Mesendoderm (in vitro differentiated cells): ENCODE results near the gene GALNTL6.

ENCODE experiments used
- DNase-seq: peaks from one replicate; pipeline ENCODE4 v3.0.0; 2013
- H2AK5ac ChIP-seq: 2 replicates; pipeline ENCODE4 v1.6.1; 2013; ENCODE audit warnings: low read length, inconsistent platforms
- H2BK120ac ChIP-seq: 2 replicates; pipeline ENCODE4 v1.6.1; 2013; ENCODE audit warnings: low read depth, mild to moderate bottlenecking, low read length, moderate library complexity, mixed read lengths
- H2BK15ac ChIP-seq: replicated peaks from 2 replicates; pipeline ENCODE4 v1.6.1; 2013; ENCODE audit warnings: low read depth, mild to moderate bottlenecking, moderate library complexity
- H2BK5ac ChIP-seq: 2 replicates; pipeline ENCODE4 v1.6.1; 2013; ENCODE audit warnings: low read length, inconsistent platforms
- H3K18ac ChIP-seq: 2 replicates; pipeline ENCODE4 v1.6.1; 2013; ENCODE audit warnings: mild to moderate bottlenecking, low read length, mixed read lengths
- H3K23ac ChIP-seq: one replicate; pipeline ENCODE4 v1.6.1; 2013; ENCODE audit warnings: low read length
- H3K27ac ChIP-seq: 2 replicates; pipeline ENCODE4 v1.5.1; 2013; ENCODE audit warnings: low read depth, mild to moderate bottlenecking, inconsistent platforms, low read length, moderate library complexity
- H3K27me3 ChIP-seq: 2 replicates; pipeline ENCODE4 v1.6.1; 2013; ENCODE audit warnings: low read length, control low read depth, mild to moderate bottlenecking, inconsistent platforms; ENCODE audit not compliant: insufficient read depth, poor library complexity
- H3K36me3 ChIP-seq: 2 replicates; pipeline ENCODE4 v1.6.1; 2013; ENCODE audit warnings: low read length, inconsistent platforms; ENCODE audit not compliant: control insufficient read depth, insufficient read depth
- H3K4ac ChIP-seq: one replicate; pipeline ENCODE4 v1.6.1; 2013; ENCODE audit warnings: low read depth, mild to moderate bottlenecking, low read length, moderate library complexity
- H3K4me1 ChIP-seq: 2 replicates; pipeline ENCODE4 v1.6.1; 2013; ENCODE audit warnings: low read depth, low read length, inconsistent platforms; ENCODE audit not compliant: control insufficient read depth
- H3K4me2 ChIP-seq: 2 replicates; pipeline ENCODE4 v1.6.1; 2013; ENCODE audit warnings: low read length
- H3K4me3 ChIP-seq: 2 replicates; pipeline ENCODE4 v1.5.1; 2013; ENCODE audit warnings: mild to moderate bottlenecking, low read length
- H3K56ac ChIP-seq: one replicate; pipeline ENCODE4 v1.6.1; 2013; ENCODE audit warnings: low read length
- H3K79me1 ChIP-seq: 2 replicates; pipeline ENCODE4 v1.6.1; 2013; ENCODE audit warnings: low read length, inconsistent platforms
- H3K79me2 ChIP-seq: 2 replicates; pipeline ENCODE4 v1.6.1; 2013; ENCODE audit warnings: mild to moderate bottlenecking, low read length; ENCODE audit not compliant: control insufficient read depth, insufficient read depth
- H3K9ac ChIP-seq: 2 replicates; pipeline ENCODE4 v1.6.1; 2013; ENCODE audit warnings: low read length, inconsistent platforms
- H4K5ac ChIP-seq: one replicate; pipeline ENCODE4 v1.6.1; 2013; ENCODE audit warnings: low read length
- H4K8ac ChIP-seq: one replicate; pipeline ENCODE4 v1.6.1; 2013; ENCODE audit warnings: low read depth, mild to moderate bottlenecking, control low read depth, low read length, moderate library complexity
- WGBS: extraction: QIAGEN DNeasy Blood & Tissue Kit; methylation state at CpG from one replicate; pipeline ENCODE4 v1.1.7; 2013; ENCODE audit warnings: low lambda C conversion rate, missing lambda C conversion rate; ENCODE audit not compliant: insufficient coverage; ENCODE audit errors: extremely low coverage; 5-methylcytosine and 5-hydroxymethylcytosine counted together

The GALNTL6 gene

DNA sequence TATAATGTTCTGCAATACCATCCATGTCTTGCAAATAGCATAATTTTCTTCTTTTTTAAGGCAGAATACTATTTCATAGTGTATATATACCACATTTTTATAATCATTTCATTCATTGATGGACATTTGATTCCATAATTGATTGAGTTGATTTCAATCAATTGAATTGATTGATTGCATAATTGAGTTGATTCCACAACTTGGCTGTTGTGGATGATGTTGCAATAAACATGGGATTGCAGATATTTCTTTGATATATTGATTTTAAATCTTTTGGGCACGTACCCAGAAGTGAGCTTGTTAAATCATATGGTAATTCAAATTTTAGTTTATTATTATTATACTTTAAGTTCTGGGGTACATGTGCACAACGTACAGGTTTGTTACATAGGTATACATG, 232.8 kb downstream of the GALNTL6 start:
- Histone ChIP-seq H3K79me2 (no peaks in the 10 kb centered on the region), H3K4me3 (no peak overlapping the region), H2AK5ac (no peak overlapping the region), H3K56ac (no peak overlapping the region), H3K9ac (no peak overlapping the region), H3K27me3 (no peaks in the 10 kb centered on the region), H3K23ac (no peak overlapping the region), H3K18ac (no peak overlapping the region), H2BK5ac (no peak overlapping the region), H3K36me3 (no peaks in the 10 kb centered on the region), H2BK120ac (no peak overlapping the region), H3K79me1 (no peaks in the 10 kb centered on the region), H3K27ac (no peak overlapping the region), H3K4me1 (no peaks in the 10 kb centered on the region), H2BK15ac (no peak overlapping the region), H4K5ac (no peak overlapping the region), H3K4me2 (no peak overlapping the region), H3K4ac (no peak overlapping the region), H4K8ac (no peak overlapping the region)
- no peak for DNase-seq
- WGBS: no CpG with 5 or more reads among the region's 2 CpGs

DNA sequence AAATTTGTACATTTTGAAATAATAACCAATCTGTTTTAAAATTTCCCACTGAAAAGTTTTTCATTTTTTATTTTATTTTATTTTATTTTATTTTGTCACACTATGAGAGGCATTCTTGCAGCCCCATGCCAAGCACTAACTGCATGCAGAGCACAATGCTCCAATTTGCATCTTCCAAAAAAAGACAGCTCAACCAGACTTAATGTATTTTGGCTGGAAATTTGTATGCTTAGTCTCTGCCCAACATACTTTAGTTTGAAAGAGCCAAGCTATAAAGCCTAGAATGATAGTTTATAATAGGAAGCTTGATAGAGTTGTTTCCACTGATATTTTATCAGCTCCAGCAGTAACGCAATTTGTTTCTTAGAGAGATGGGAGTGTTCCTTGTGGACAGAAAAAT, 235.5 kb downstream of the GALNTL6 start:
- Histone ChIP-seq H3K9ac (no peak overlapping the region), H3K27ac (no peak overlapping the region), H3K36me3 (no peaks in the 10 kb centered on the region), H3K4me1 (no peaks in the 10 kb centered on the region), H4K5ac (no peak overlapping the region), H2BK120ac (no peak overlapping the region), H3K27me3 (no peaks in the 10 kb centered on the region), H3K79me1 (no peaks in the 10 kb centered on the region), H2BK5ac (no peak overlapping the region), H4K8ac (no peak overlapping the region), H3K18ac (no peak overlapping the region), H3K56ac (no peak overlapping the region), H3K4ac (no peak overlapping the region), H3K79me2 (no peaks in the 10 kb centered on the region), H2AK5ac (no peak overlapping the region), H3K4me2 (no peak overlapping the region), H3K23ac (no peak overlapping the region), H2BK15ac (no peak overlapping the region), H3K4me3 (no peak overlapping the region)
- DNase-seq: no peak
- no CpG with 5 or more reads among the region's 1 CpG for WGBS

- Histone ChIP-seq H3K18ac (no peak overlapping the region), H3K79me2 (no peaks in the 10 kb centered on the region), H3K4ac (no peak overlapping the region), H3K56ac (no peak overlapping the region), H3K4me3 (no peak overlapping the region), H2BK5ac (no peak overlapping the region), H3K4me1 (no peaks in the 10 kb centered on the region), H2BK15ac (no peak overlapping the region), H4K8ac (no peak overlapping the region), H3K79me1 (no peaks in the 10 kb centered on the region), H3K4me2 (no peak overlapping the region), H3K23ac (no peak overlapping the region), H2AK5ac (no peak overlapping the region), H3K27ac (no peak overlapping the region), H4K5ac (no peak overlapping the region), H3K9ac (no peak overlapping the region), H3K27me3 (no peaks in the 10 kb centered on the region), H2BK120ac (no peak overlapping the region), H3K36me3 (no peaks in the 10 kb centered on the region)
- no peak for DNase-seq
- WGBS: no CpG with 5 or more reads among the region's 4 CpGs
Measured at GRCh38 chr4:172050911-172051310, 237.7 kb downstream of the GALNTL6 start.

DNA sequence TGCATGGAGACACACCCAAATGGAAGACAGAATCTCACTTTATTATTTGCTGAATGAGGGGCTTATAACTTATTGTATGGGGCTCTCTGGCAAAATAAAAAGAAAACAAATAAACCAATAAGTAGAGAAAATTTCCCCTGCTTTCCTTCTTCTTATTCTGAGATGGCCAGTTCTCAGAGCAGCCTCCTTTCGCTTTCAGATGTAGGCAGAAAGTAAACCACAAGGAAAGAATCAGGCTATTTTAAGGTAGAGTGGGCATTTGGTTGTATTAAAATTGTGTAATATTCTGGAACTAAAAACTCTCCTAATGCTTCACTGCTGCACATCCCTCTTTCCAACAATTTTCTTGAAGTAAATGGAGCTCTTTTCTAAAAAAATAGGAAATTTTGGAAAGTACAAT, 241.8 kb downstream of the GALNTL6 start:
- no peak for DNase-seq
- Histone ChIP-seq H2BK5ac (no peak overlapping the region), H3K4me2 (no peak overlapping the region), H3K79me2 (no peaks in the 10 kb centered on the region), H2BK15ac (no peak overlapping the region), H3K9ac (no peak overlapping the region), H3K18ac (no peak overlapping the region), H3K4ac (no peak overlapping the region), H3K27ac (no peak overlapping the region), H4K8ac (no peak overlapping the region), H2AK5ac (no peak overlapping the region), H4K5ac (no peak overlapping the region), H3K27me3 (no peaks in the 10 kb centered on the region), H3K79me1 (no peaks in the 10 kb centered on the region), H3K23ac (no peak overlapping the region), H3K36me3 (no peaks in the 10 kb centered on the region), H3K56ac (no peak overlapping the region), H2BK120ac (no peak overlapping the region), H3K4me1 (no peaks in the 10 kb centered on the region), H3K4me3 (no peak overlapping the region)
- WGBS: no CpG with 5 or more reads among the region's 1 CpG

GRCh38 chr4:172055498-172055897, 242.3 kb downstream of the GALNTL6 start:
- H3K4ac ChIP-seq: no peak overlapping the region
- H4K8ac ChIP-seq: no peak overlapping the region
- no peak overlapping the region for H2BK5ac ChIP-seq
- H3K27me3 ChIP-seq: no peaks in the 10 kb centered on the region
- no peak overlapping the region for H3K56ac ChIP-seq
- H3K79me1 ChIP-seq: no peaks in the 10 kb centered on the region
- no peak overlapping the region for H3K9ac ChIP-seq
- no peak overlapping the region for H2BK15ac ChIP-seq
- no peak overlapping the region for H2BK120ac ChIP-seq
- no peak overlapping the region for H3K4me3 ChIP-seq
- no peaks in the 10 kb centered on the region for H3K79me2 ChIP-seq
- no peak for DNase-seq
- no peak overlapping the region for H3K18ac ChIP-seq
- H4K5ac ChIP-seq: no peak overlapping the region
- no peak overlapping the region for H3K23ac ChIP-seq
- WGBS: no CpG with 5 or more reads among the region's 2 CpGs
- no peak overlapping the region for H2AK5ac ChIP-seq
- H3K4me1 ChIP-seq: no peaks in the 10 kb centered on the region
- no peak overlapping the region for H3K4me2 ChIP-seq
- no peaks in the 10 kb centered on the region for H3K36me3 ChIP-seq
- H3K27ac ChIP-seq: no peak overlapping the region

GRCh38 chr4:172061204-172061603, 248.0 kb downstream of the GALNTL6 start:
- no peak overlapping the region for H2BK5ac ChIP-seq
- no peaks in the 10 kb centered on the region for H3K4me1 ChIP-seq
- H3K18ac ChIP-seq: no peak overlapping the region
- no peak overlapping the region for H3K23ac ChIP-seq
- H2AK5ac ChIP-seq: no peak overlapping the region
- no peak for DNase-seq
- no peak overlapping the region for H3K4ac ChIP-seq
- no peak overlapping the region for H4K5ac ChIP-seq
- no peak overlapping the region for H3K27ac ChIP-seq
- H3K36me3 ChIP-seq: no peaks in the 10 kb centered on the region
- no peak overlapping the region for H3K9ac ChIP-seq
- no peaks in the 10 kb centered on the region for H3K79me1 ChIP-seq
- no peak overlapping the region for H4K8ac ChIP-seq
- no peak overlapping the region for H2BK120ac ChIP-seq
- H2BK15ac ChIP-seq: no peak overlapping the region
- H3K4me3 ChIP-seq: no peak overlapping the region
- no peak overlapping the region for H3K56ac ChIP-seq
- no CpG with 5 or more reads among the region's 1 CpG for WGBS
- H3K79me2 ChIP-seq: no peaks in the 10 kb centered on the region
- H3K4me2 ChIP-seq: no peak overlapping the region
- no peaks in the 10 kb centered on the region for H3K27me3 ChIP-seq
